RWPE1 (cell line): ENCODE data around the gene ZNF814.
"Not testable (repeated sequence)": the region's sequence is repeated elsewhere in the genome, so short reads cannot be mapped to it uniquely, and the experiment has no call there.

Experiments used
- CTCF ChIA-PET: fragments of 350-600 bp; sonication (Branson Sonifier 250); formaldehyde crosslinking; extraction: SDS; loops from one replicate; lab custom pipeline; 2021; lab: Yijun Ruan, JAX
- POLR2A ChIA-PET: fragments of 400-600 bp; formaldehyde crosslinking; extraction: SDS; loops from one replicate; lab custom pipeline; 2020; ENCODE audit warnings: antibody characterized with exemption; ENCODE audit not compliant: low non-redundant PET; lab: Yijun Ruan, JAX
- DNase-seq: peaks from one replicate; pipeline ENCODE4 v3.0.0; 2012; ENCODE audit warnings: low spot score
- H3K27ac ChIP-seq: fragments of 450-650 bp; 2 replicates; pipeline ENCODE4 v1.5.1; 2017
- TF ChIP-seq, protein P1 (sequence below): fragments of 450-650 bp; conservative IDR thresholded peaks from 2 replicates; pipeline ENCODE4 v1.5.1; 2017; ENCODE audit warnings: low read depth, mild to moderate bottlenecking

The ZNF814 gene

DNA sequence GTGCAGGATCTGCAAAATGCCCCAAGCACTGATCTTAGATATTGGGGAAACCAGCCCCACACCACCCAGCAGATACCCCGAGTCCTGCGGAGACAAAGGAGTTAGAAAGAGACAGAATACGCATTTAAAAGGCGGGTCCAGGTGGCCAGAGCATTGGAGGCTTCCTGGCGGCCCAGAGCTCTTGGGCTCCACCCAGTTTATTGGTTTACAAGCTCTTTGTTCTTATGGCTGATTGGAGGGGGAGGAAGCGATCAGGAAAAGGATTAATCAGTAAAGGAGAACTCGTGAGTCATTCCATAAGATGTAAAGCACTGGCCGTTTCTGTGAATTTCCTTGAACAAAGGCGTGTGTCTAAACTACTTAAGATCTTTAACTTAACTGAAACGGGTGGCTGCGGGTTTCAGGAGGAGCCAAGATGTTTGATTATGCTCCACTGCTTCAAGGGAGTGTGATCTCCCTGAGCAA lies 38.3 kb downstream of the ZNF814 start:
- TF ChIP-seq, protein P1, sequence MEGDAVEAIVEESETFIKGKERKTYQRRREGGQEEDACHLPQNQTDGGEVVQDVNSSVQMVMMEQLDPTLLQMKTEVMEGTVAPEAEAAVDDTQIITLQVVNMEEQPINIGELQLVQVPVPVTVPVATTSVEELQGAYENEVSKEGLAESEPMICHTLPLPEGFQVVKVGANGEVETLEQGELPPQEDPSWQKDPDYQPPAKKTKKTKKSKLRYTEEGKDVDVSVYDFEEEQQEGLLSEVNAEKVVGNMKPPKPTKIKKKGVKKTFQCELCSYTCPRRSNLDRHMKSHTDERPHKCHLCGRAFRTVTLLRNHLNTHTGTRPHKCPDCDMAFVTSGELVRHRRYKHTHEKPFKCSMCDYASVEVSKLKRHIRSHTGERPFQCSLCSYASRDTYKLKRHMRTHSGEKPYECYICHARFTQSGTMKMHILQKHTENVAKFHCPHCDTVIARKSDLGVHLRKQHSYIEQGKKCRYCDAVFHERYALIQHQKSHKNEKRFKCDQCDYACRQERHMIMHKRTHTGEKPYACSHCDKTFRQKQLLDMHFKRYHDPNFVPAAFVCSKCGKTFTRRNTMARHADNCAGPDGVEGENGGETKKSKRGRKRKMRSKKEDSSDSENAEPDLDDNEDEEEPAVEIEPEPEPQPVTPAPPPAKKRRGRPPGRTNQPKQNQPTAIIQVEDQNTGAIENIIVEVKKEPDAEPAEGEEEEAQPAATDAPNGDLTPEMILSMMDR = no peak
- peak; percentile 33 for DNase-seq
- peak overlapping the region; percentile 82 for H3K27ac ChIP-seq
- POLR2A ChIA-PET = no interaction called here
- CTCF ChIA-PET = no interaction called here

DNA sequence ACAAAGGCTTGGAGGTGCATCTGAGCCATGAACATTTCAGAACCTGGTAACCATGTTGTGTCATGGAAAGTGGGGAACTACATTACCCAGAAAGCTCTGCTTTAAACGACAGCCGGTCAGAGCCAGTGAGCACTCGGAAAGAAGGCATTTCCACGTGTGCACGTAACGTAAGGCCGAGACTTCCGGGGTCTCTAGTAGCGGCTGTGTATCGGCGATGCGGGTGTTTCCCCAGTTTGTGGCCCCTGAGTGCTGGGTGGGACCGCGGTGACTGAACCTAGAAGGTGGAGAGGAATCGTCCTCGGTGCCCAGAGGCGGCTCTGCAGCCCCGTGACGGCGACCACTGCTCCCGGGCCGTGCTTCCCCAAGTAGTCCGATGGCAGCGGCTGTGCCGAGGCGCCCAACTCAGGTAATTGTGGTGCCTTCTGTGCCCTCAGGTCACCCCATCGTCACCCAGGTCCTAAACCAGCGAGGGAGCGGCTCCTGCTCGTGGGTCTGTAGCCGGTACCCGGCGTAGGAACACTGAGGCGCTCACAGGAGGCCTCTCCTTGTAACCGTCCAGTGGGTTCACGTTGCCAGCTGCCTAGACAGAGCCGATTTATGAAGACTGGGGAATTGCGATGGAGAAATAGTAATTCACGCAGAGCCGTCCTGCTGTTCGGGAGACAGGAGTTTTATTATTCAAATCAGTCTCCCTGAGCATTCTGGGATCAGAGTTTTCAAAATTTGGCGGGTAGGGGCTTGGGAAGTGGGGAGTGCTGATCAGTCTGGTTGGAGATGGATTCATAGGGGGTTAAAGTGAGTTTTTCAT lies 39.0 kb downstream of the ZNF814 start, which contains the start of gene ZNF587:
ZNF587 (plus strand) TSS at position 194 of the 808 bp plus-strand sequence; CDS start at position 374, 180 bp downstream.
- peak within 1 kb of the TSS; percentile 82 for H3K27ac ChIP-seq
- DNase-seq = peak; percentile 72
- POLR2A ChIA-PET, CTCF ChIA-PET: not testable (repeated sequence)

DNA sequence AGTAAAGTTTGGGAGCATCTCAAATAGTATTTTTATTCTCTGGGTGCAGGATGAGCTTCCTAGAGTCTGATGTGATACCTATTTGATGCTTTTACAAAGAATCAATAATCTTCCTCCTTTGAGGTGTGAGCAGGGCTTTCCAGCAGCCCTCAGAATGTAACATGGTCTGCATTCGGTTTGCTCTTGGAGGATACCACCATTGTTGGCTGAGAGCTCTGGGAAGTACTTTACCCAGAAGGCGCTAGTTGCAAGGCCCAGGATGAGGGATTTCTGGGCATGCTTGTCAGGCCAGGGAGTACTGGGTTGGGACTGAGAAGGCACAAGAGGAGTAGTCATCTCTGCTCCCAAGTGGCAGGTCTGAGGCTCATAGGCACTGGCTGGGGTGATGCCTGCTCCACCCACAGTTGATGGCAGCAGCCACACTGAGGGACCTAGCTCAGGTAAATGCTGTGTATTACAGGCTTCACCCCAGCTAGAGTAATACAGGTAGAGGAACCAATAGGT lies 39.6 kb downstream of the ZNF814 start:
- H3K27ac ChIP-seq = peak overlapping the region; percentile 82

DNA sequence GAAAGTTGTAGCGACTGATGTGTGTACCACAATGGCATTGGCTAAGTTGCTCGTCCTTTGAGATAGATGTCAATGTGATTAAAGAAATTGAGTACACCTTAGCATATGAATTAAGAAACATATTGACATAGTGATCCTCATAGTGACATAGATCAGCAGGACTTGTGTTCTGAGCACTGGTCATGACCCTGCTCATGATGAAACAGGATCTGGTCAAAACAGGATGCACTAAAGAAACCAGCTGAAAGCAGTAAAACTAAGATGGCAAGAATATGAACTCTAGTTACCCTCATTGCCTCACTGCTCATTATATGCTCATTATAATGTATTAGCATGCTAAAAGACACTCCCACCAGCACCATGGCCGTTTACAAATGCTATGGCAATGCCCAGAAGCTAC lies 41.7 kb downstream of the ZNF814 start:
- POLR2A ChIA-PET, H3K27ac ChIP-seq, DNase-seq: not testable (repeated sequence)
- CTCF ChIA-PET = interaction anchor here (0.6 to 0.7 kb wide), 2 partner anchors 266 to 370 kb away, joined by 3 to 4 read pairs; no protein-coding TSS in a partner anchor

More for the DNA sequence above, 39.6 kb downstream of the ZNF814 start:
- POLR2A ChIA-PET, DNase-seq, CTCF ChIA-PET: not testable (repeated sequence)

DNA sequence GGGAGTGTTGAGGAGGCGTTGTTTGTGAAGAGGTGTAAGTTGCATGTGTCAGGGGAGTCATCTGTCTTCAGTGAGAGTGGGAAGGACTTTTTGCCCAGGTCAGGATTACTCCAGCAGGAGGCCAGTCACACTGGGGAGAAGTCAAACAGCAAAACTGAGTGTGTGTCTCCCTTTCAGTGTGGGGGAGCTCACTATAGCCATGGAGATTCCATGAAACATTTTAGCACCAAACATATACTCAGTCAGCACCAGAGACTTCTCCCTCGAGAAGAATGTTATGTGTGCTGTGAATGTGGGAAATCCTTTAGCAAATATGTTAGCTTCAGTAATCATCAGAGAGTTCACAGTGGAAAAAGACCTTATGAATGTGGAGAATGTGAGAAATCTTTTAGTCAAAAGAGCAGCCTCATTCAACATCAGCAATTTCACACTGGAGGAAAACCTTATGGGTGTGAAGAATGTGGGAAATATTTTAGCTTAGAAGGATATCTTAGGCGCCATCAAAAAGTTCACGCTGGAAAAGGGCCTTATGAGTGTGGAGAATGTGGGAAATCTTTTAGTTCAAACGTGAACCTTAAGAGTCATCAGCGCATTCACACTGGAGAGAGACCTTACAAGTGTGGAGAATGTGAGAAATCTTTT lies 47.6 kb downstream of the ZNF814 start:
- POLR2A ChIA-PET = no interaction called here
- no peak overlapping the region for H3K27ac ChIP-seq
- TF ChIP-seq, protein P1 = no peak
- CTCF ChIA-PET = no interaction called here
- DNase-seq = no peak

DNA sequence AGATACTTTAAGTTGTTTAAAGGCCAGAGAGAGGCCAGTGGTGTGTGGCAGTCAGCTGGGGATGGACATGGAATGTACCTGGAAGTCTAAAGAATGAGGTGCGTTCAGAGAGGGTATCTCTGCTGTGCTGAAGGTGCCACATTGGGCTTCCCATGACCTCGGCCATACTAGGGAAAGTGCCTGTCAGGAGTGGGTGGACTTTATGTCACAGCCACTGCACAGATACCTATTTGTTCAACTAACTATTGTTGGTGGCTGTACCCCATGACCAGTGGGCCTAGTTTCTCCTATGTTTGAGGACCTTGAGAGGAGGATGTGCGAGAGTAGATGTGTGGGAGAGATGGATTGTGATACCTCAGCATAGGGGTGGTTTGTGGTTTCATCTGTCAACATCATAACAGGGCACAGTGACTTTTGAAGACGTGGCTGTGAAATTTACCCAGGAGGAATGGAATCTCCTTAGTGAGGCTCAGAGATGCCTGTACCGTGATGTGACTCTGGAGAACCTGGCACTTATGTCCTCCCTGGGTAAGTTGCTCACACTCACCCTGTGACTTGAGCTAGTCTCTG lies 50.1 kb downstream of the ZNF814 start:
- CTCF ChIA-PET, DNase-seq, H3K27ac ChIP-seq, POLR2A ChIA-PET: not testable (repeated sequence)

DNA sequence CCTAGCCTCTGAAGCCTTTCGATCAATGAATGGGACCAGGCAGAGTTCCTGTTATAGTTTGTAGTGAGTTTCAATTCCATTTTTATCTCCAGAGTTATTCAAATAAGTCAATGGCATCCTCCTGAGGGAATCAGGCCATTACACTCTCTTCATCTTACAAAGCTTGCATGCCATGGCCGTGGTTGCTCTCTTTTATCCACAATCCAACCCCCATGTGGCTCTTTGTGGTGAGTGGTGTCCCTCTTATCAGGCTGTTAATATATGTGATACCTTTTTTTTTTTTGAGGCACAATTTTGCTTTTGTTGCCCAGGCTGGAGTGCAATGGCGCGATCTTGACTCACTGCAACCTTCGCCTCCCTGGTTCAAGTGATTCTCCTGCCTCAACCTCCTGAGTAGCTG lies 51.8 kb downstream of the ZNF814 start:
- POLR2A ChIA-PET, DNase-seq, CTCF ChIA-PET, H3K27ac ChIP-seq: not testable (repeated sequence)

DNA sequence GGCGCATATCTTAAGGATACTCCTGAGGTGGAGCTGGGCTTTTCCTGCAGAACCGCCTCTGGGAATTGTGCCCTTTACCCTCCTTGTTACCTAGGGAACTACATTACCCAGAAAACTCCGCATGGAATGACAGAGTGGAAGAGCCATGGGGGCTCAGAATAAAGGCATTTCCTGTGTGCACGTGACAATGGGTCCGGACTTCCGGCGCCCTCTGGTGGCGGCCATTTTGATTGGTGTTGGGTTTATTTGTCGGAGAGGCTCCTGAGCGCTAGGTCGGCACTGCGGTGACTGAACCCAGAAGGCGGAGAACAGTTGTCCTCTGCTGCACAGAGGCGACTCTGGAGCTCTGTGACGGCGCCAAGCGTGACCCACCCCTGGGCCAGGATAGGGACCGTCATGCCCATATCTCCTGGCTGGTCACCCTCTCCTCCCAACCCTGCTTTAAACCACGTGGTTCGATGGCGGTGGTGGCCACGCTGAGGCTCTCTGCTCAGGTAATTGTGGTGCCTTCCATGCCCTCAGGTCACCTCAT lies 58.7 kb downstream of the ZNF814 start, which contains the start of gene ZNF587B:
ZNF587B (plus strand) TSS at position 229 of the 532 bp plus-strand sequence; CDS start at position 459, 230 bp downstream.
- TF ChIP-seq, protein P1 = no peak; the same call in 1 of the 2 replicates
- POLR2A ChIA-PET = interaction anchor here (0.6 kb wide), 1 partner anchor 331 kb away, joined by 3 read pairs; no protein-coding TSS in a partner anchor
- CTCF ChIA-PET = interaction anchor here (0.6 kb wide), 2 partner anchors 84 to 86 kb away, joined by 3 to 7 read pairs; no protein-coding TSS in a partner anchor
- H3K27ac ChIP-seq = no peak within 1 kb of the TSS
- DNase-seq = no peak
